ENCODE measurements around the gene SSTR5.

GRCh38 chr16:1061769-1062505 lies 10.6 kb upstream of the SSTR5 start:
- no peak for TF ChIP-seq POLR2A (IDR thresholded peaks at IDR 0.05)
- no peak for TF ChIP-seq CTCF (IDR thresholded peaks at IDR 0.05)
- TF ChIP-seq POLR2AphosphoS5 (IDR thresholded peaks at IDR 0.05) = no peak
- TF ChIP-seq EP300 (IDR thresholded peaks at IDR 0.05) = no peak

Data from upper lobe of left lung (tissue), 4 donors.